Loucy (cell line): ENCODE data around the gene NFRKB.

Experiments
- H2AFZ ChIP-seq: fragments of 200-600 bp; sonication (generic); 2 replicates; pipeline ENCODE4 v1.6.0; 2016; ENCODE audit warnings: antibody characterized with exemption, mild to moderate bottlenecking, low read length, moderate library complexity
- H3F3A ChIP-seq: fragments of 200-600 bp; 2 replicates; pipeline ENCODE4 v1.6.0; 2016; ENCODE audit warnings: antibody characterized with exemption, low read depth, mild to moderate bottlenecking
- H3K27me3 ChIP-seq: fragments of 200-600 bp; sonication (generic); 2 replicates; pipeline ENCODE4 v1.6.1; 2014; ENCODE audit warnings: low read length, mild to moderate bottlenecking; ENCODE audit not compliant: insufficient read depth, poor library complexity, severe bottlenecking
- H3K36me3 ChIP-seq: fragments of 200-600 bp; sonication (generic); 2 replicates; pipeline ENCODE4 v1.6.1; 2016; ENCODE audit warnings: low read length; ENCODE audit not compliant: insufficient read depth
- H3K4me1 ChIP-seq: fragments of 200-600 bp; sonication (generic); 2 replicates; pipeline ENCODE4 v1.5.1; 2014; ENCODE audit warnings: low read length, mild to moderate bottlenecking; ENCODE audit not compliant: insufficient read depth, poor library complexity, severe bottlenecking
- H3K4me2 ChIP-seq: fragments of 200-600 bp; sonication (generic); 2 replicates; pipeline ENCODE4 v1.6.0; 2014; ENCODE audit warnings: antibody characterized with exemption, low read length, low read depth, mild to moderate bottlenecking; ENCODE audit not compliant: poor library complexity, severe bottlenecking
- H3K4me3 ChIP-seq: fragments of 200-600 bp; sonication (generic); 2 replicates; pipeline ENCODE4 v1.5.1; 2014; ENCODE audit warnings: low read length, mild to moderate bottlenecking, mixed read lengths; ENCODE audit not compliant: poor library complexity, severe bottlenecking
- H3K79me2 ChIP-seq: fragments of 200-600 bp; sonication (generic); 2 replicates; pipeline ENCODE4 v1.6.1; 2014; ENCODE audit warnings: low read length; ENCODE audit not compliant: insufficient read depth
- H3K9ac ChIP-seq: fragments of 200-600 bp; sonication (generic); 2 replicates; pipeline ENCODE4 v1.6.0; 2014; ENCODE audit warnings: mild to moderate bottlenecking, low read depth, low read length, moderate library complexity; ENCODE audit not compliant: poor library complexity, severe bottlenecking
- H3K9me2 ChIP-seq: fragments of 200-600 bp; sonication (generic); replicated peaks from 2 replicates; pipeline ENCODE4 v1.6.1; 2016; ENCODE audit warnings: low read depth, low read length, mixed read lengths
- H3K9me3 ChIP-seq: fragments of 200-600 bp; sonication (generic); 2 replicates; pipeline ENCODE4 v1.6.1; 2014; ENCODE audit warnings: mild to moderate bottlenecking, antibody characterized with exemption, low read length, low read depth; ENCODE audit not compliant: insufficient read depth
- H4K20me1 ChIP-seq: fragments of 200-600 bp; sonication (generic); 2 replicates; pipeline ENCODE4 v1.6.0; 2014; ENCODE audit warnings: antibody characterized with exemption, low read length, mild to moderate bottlenecking; ENCODE audit not compliant: insufficient read depth, poor library complexity, severe bottlenecking
- EZH2phosphoT487 ChIP-seq: fragments of 200-600 bp; IDR thresholded peaks from 2 replicates; pipeline ENCODE4 v1.6.1; 2018; ENCODE audit warnings: antibody characterized with exemption, mild to moderate bottlenecking, moderate library complexity, borderline replicate concordance
- TF ChIP-seq, protein P1 (sequence below): fragments of 200-600 bp; sonication (generic); conservative IDR thresholded peaks from 2 replicates; pipeline ENCODE4 v1.5.1; 2014; ENCODE audit warnings: mild to moderate bottlenecking, antibody characterized with exemption, low read length

The NFRKB gene

DNA sequence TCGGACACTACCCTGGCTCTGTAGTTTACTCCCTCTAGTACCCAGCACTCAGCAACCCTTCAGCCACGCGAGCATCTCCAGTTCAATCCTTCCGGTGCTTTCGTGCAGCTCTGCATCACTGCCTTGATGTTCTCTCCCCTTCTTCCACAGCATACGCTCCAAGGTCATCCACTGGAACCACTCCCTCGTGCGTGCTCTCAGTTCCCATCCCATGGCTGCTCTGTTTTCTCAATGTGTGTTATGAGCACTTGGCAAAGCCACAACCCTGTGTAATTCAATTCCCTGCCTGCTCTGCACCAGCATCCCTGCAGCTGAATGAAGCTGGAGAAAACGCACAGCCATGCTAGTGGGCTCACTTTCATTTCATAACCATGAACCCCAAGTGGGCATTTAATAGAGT, 38.5 kb upstream of the NFRKB start:
- no peak overlapping the region for H3K4me2 ChIP-seq
- TF ChIP-seq, protein P1, sequence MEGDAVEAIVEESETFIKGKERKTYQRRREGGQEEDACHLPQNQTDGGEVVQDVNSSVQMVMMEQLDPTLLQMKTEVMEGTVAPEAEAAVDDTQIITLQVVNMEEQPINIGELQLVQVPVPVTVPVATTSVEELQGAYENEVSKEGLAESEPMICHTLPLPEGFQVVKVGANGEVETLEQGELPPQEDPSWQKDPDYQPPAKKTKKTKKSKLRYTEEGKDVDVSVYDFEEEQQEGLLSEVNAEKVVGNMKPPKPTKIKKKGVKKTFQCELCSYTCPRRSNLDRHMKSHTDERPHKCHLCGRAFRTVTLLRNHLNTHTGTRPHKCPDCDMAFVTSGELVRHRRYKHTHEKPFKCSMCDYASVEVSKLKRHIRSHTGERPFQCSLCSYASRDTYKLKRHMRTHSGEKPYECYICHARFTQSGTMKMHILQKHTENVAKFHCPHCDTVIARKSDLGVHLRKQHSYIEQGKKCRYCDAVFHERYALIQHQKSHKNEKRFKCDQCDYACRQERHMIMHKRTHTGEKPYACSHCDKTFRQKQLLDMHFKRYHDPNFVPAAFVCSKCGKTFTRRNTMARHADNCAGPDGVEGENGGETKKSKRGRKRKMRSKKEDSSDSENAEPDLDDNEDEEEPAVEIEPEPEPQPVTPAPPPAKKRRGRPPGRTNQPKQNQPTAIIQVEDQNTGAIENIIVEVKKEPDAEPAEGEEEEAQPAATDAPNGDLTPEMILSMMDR: no peak
- TF ChIP-seq EZH2phosphoT487: no peak
- no peaks in the 10 kb centered on the region for H3K79me2 ChIP-seq
- H3K9ac ChIP-seq: no peak overlapping the region
- no peaks in the 10 kb centered on the region for H3K4me1 ChIP-seq
- no peaks in the 10 kb centered on the region for H3K9me2 ChIP-seq
- H3K4me3 ChIP-seq: no peak overlapping the region
- H3F3A ChIP-seq: no peaks in the 10 kb centered on the region
- H3K9me3 ChIP-seq: no peaks in the 10 kb centered on the region
- no peaks in the 10 kb centered on the region for H3K27me3 ChIP-seq
- H3K36me3 ChIP-seq: no peaks in the 10 kb centered on the region
- no peaks in the 10 kb centered on the region for H4K20me1 ChIP-seq
- no peak overlapping the region for H2AFZ ChIP-seq

DNA sequence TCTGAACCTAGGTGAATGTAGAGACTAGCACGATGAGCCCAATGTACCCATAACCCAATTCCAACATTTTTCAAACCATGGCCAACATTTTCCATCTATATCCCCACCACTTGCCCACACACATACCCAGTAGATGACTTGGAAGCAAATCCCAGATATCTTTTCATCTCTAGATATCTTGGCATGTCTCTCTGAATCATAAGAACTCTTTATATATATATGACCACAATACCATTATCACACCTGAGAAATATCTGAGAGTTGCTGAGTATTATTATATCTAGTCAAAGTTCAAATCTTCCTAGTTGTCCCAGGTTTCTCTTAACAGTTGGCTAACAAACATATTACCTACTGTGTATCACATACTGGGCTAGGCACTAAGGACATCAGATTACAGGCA, 37.9 kb upstream of the NFRKB start:
- Histone ChIP-seq H3K79me2 (no peaks in the 10 kb centered on the region), H3K36me3 (no peaks in the 10 kb centered on the region), H3K9ac (no peak overlapping the region), H4K20me1 (no peaks in the 10 kb centered on the region), H3K9me3 (no peaks in the 10 kb centered on the region), H2AFZ (no peak overlapping the region), H3K27me3 (no peaks in the 10 kb centered on the region), H3F3A (no peaks in the 10 kb centered on the region), H3K9me2 (no peaks in the 10 kb centered on the region), H3K4me2 (no peak overlapping the region), H3K4me3 (no peak overlapping the region), H3K4me1 (no peaks in the 10 kb centered on the region)
- TF ChIP-seq, protein P1: no peak
- no peak for TF ChIP-seq EZH2phosphoT487

DNA sequence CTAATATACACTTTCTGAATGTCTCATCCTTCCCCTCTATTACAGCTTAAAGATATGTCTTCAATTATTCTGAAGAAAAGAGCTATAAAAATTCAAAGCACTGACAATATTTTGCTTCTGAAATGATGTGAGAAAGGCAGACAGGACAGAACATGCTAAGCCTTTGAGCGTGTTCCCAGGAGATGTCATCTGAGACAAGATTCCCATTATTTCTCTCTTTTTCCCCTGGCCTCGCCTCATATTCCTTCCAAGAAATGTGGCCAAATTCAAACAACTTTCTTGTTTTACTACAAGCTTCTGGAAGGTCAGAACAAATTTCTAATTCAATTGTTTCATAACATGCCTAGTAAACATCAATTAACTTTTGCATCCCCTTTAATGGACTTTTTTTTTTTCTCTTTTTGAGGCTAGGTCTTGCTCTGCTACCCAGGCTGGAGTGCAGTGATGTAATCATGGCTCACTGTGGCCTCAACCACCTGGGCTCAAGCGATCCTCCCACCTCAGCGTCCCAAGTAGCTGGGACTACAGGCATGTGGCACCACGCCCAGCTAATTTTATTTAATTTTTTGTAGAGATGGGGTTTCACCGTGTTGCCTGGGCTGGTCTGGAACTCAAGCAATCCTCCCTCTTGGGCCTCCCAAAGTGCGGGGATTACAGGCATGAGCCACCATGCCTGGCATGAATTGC, 37.1 kb upstream of the NFRKB start:
- Histone ChIP-seq H3K4me2 (no peak overlapping the region), H3K9me3 (no peaks in the 10 kb centered on the region), H3K9ac (no peak overlapping the region), H4K20me1 (no peaks in the 10 kb centered on the region), H3K4me3 (no peak overlapping the region), H3K4me1 (no peaks in the 10 kb centered on the region), H3F3A (no peaks in the 10 kb centered on the region), H2AFZ (no peak overlapping the region), H3K79me2 (no peaks in the 10 kb centered on the region), H3K36me3 (no peaks in the 10 kb centered on the region), H3K27me3 (no peaks in the 10 kb centered on the region), H3K9me2 (no peaks in the 10 kb centered on the region)
- no peak for TF ChIP-seq EZH2phosphoT487
- TF ChIP-seq, protein P1: no peak
